H9 (cell line): Measurements from ENCODE around the gene ANKRD34A. TPM values are rescaled to one million over a fixed set of nuclear protein-coding genes. Genes with fewer than 3 reads are reported as not detected.
A peak's percentile ranks its signal among the peaks of the same experiment; 100 is the strongest.

Experiments
- DNase-seq: peaks from one replicate; pipeline ENCODE4 v3.0.0-alpha.2; 2017
- H2AFZ ChIP-seq: one replicate; pipeline ENCODE4 v1.6.1; 2013; ENCODE audit warnings: mild to moderate bottlenecking, low read length, control low read depth, moderate library complexity
- H2AK5ac ChIP-seq: 2 replicates; pipeline ENCODE4 v1.6.1; 2013; ENCODE audit warnings: low read length, control low read depth, mixed read lengths; ENCODE audit not compliant: insufficient read length
- H2BK120ac ChIP-seq: one replicate; pipeline ENCODE4 v1.6.1; 2013; ENCODE audit warnings: low read depth, mild to moderate bottlenecking, low read length, control low read depth, inconsistent platforms; ENCODE audit not compliant: poor library complexity, severe bottlenecking
- H2BK12ac ChIP-seq: 2 replicates; pipeline ENCODE4 v1.6.1; 2013; ENCODE audit warnings: low read length, control low read depth, mixed read lengths, low read depth; ENCODE audit not compliant: insufficient read length
- H2BK15ac ChIP-seq: 2 replicates; pipeline ENCODE4 v1.6.1; 2013; ENCODE audit warnings: low read depth, low read length, control low read depth
- H2BK20ac ChIP-seq: one replicate; pipeline ENCODE4 v1.6.1; 2013; ENCODE audit warnings: low read depth, mild to moderate bottlenecking, low read length, control low read depth, inconsistent platforms; ENCODE audit not compliant: poor library complexity, severe bottlenecking
- H2BK5ac ChIP-seq: 2 replicates; pipeline ENCODE4 v1.6.1; 2013; ENCODE audit warnings: low read length, control low read depth, mixed read lengths; ENCODE audit not compliant: insufficient read length
- H3K14ac ChIP-seq: 2 replicates; pipeline ENCODE4 v1.6.1; 2013; ENCODE audit warnings: low read length, control low read depth; ENCODE audit not compliant: insufficient read depth
- H3K18ac ChIP-seq: 2 replicates; pipeline ENCODE4 v1.6.1; 2013; ENCODE audit warnings: low read depth, mild to moderate bottlenecking, mixed read lengths, low read length, control low read depth; ENCODE audit not compliant: insufficient read length
- H3K23ac ChIP-seq: 2 replicates; pipeline ENCODE4 v1.6.1; 2013; ENCODE audit warnings: low read length, control low read depth, mixed read lengths, low read depth; ENCODE audit not compliant: insufficient read length
- H3K23me2 ChIP-seq: 2 replicates; pipeline ENCODE4 v1.6.1; 2013; ENCODE audit warnings: low read depth, mild to moderate bottlenecking, mixed read lengths, low read length, control low read depth; ENCODE audit not compliant: insufficient read length, poor library complexity, severe bottlenecking
- H3K27ac ChIP-seq: 2 replicates; pipeline ENCODE4 v1.5.1; 2013; ENCODE audit warnings: low read length, control low read depth, mixed read lengths, low read depth; ENCODE audit not compliant: insufficient read length
- H3K27me3 ChIP-seq: 2 replicates; pipeline ENCODE4 v1.6.1; 2013; ENCODE audit warnings: low read length, control low read depth, inconsistent platforms; ENCODE audit not compliant: insufficient read depth
- H3K4ac ChIP-seq: 2 replicates; pipeline ENCODE4 v1.6.1; 2013; ENCODE audit warnings: low read depth, mild to moderate bottlenecking, control low read depth, inconsistent platforms, low read length, moderate library complexity
- H3K4me1 ChIP-seq: 2 replicates; pipeline ENCODE4 v1.6.1; 2013; ENCODE audit warnings: low read length, control low read depth, inconsistent platforms; ENCODE audit not compliant: insufficient read depth
- H3K4me2 ChIP-seq: 2 replicates; pipeline ENCODE4 v1.6.1; 2013; ENCODE audit warnings: low read length, control low read depth, mixed read lengths; ENCODE audit not compliant: insufficient read length, insufficient read depth
- H3K56ac ChIP-seq: 2 replicates; pipeline ENCODE4 v1.6.1; 2013; ENCODE audit warnings: low read depth, mild to moderate bottlenecking, mixed read lengths, low read length, control low read depth; ENCODE audit not compliant: insufficient read length
- H3K79me1 ChIP-seq: 2 replicates; pipeline ENCODE4 v1.6.1; 2013; ENCODE audit warnings: low read depth, mild to moderate bottlenecking, moderate library complexity, low read length, control low read depth, inconsistent platforms; ENCODE audit not compliant: insufficient read depth, poor library complexity, severe bottlenecking
- H3K79me2 ChIP-seq: 2 replicates; pipeline ENCODE4 v1.6.1; 2013; ENCODE audit warnings: low read length, control low read depth, inconsistent platforms; ENCODE audit not compliant: insufficient read depth
- H3K9ac ChIP-seq: 2 replicates; pipeline ENCODE4 v1.6.1; 2013; ENCODE audit warnings: low read length, control low read depth, mixed read lengths; ENCODE audit not compliant: insufficient read length; ENCODE audit errors: extremely low read depth
- H3K9me3 ChIP-seq: one replicate; pipeline ENCODE4 v1.6.1; 2013; ENCODE audit warnings: low read depth, low read length, inconsistent platforms; ENCODE audit not compliant: control insufficient read depth
- H3T11ph ChIP-seq: one replicate; pipeline ENCODE4 v1.6.1; 2013; ENCODE audit warnings: mild to moderate bottlenecking, low read length, control low read depth, inconsistent platforms
- H4K20me1 ChIP-seq: one replicate; pipeline ENCODE4 v1.6.1; 2013; ENCODE audit not compliant: control insufficient read depth, insufficient read length, insufficient read depth
- H4K5ac ChIP-seq: 2 replicates; pipeline ENCODE4 v1.6.1; 2013; ENCODE audit warnings: low read depth, mild to moderate bottlenecking, mixed read lengths, low read length, control low read depth; ENCODE audit not compliant: insufficient read length
- H4K8ac ChIP-seq: replicated peaks from 2 replicates; pipeline ENCODE4 v1.6.1; 2013; ENCODE audit warnings: low read length, control low read depth, mixed read lengths, low read depth; ENCODE audit not compliant: insufficient read length
- H4K91ac ChIP-seq: 2 replicates; pipeline ENCODE4 v1.6.1; 2013; ENCODE audit warnings: low read depth, mild to moderate bottlenecking, moderate library complexity, mixed read lengths, low read length, control low read depth; ENCODE audit not compliant: insufficient read length
- H3K27ac Mint-ChIP-seq, 3 experiments: 2 replicates in 2 of 3; 3 replicates in 1 of 3; pipeline ENCODE4 v1.8.0; 2020 to 2021; ENCODE audit warnings: mixed read lengths in 3 of 3, mild to moderate bottlenecking in 1 of 3, moderate library complexity in 1 of 3
- H3K27me3 Mint-ChIP-seq: 2 replicates; pipeline ENCODE4 v1.8.0; 2021; ENCODE audit warnings: low read depth, mild to moderate bottlenecking, moderate library complexity, mixed read lengths
- H3K36me3 Mint-ChIP-seq, 3 experiments: 2 replicates in 2 of 3; 3 replicates in 1 of 3; pipeline ENCODE4 v1.8.0; 2020 to 2021; ENCODE audit warnings: low read depth in 3 of 3, mixed read lengths in 3 of 3; ENCODE audit not compliant: insufficient read depth in 1 of 3
- H3K4me1 Mint-ChIP-seq, 2 experiments: 2 replicates each; pipeline ENCODE4 v1.8.0; 2020; ENCODE audit warnings: mixed read lengths in 2 of 2
- H3K4me3 Mint-ChIP-seq, 2 experiments: 2 replicates in 1 of 2; 3 replicates in 1 of 2; pipeline ENCODE4 v1.8.0; 2020 to 2021; ENCODE audit warnings: mild to moderate bottlenecking in 2 of 2, mixed read lengths in 2 of 2, moderate library complexity in 1 of 2
- H3K9me3 Mint-ChIP-seq, 2 experiments: 2 replicates in 1 of 2; 3 replicates in 1 of 2; pipeline ENCODE4 v1.8.0; 2020; ENCODE audit warnings: mild to moderate bottlenecking in 2 of 2, mixed read lengths in 2 of 2, moderate library complexity in 1 of 2
- CTCF ChIP-seq: fragments of 200-600 bp; sonication (generic); conservative IDR thresholded peaks from 3 replicates; pipeline ENCODE4 v1.8.0; 2021; ENCODE audit warnings: antibody characterized with exemption, mild to moderate bottlenecking
- WGBS: extraction: QIAGEN DNeasy Blood & Tissue Kit; methylation state at CpG from one replicate; pipeline ENCODE4 v1.1.7; 2013; ENCODE audit warnings: missing lambda C conversion rate, low lambda C conversion rate, mixed read lengths; ENCODE audit not compliant: insufficient read length; ENCODE audit errors: extremely low coverage; 5-methylcytosine and 5-hydroxymethylcytosine counted together
- total RNA-seq: library from RNA; stranded (reverse); gene quantifications from 2 replicates; pipeline ENCODE4 v1.2.1, GENCODE V29; 2021

ANKRD34A gene
- total RNA-seq, 1 experiment from 2014 or later: 0.39 TPM

- H4K20me1 ChIP-seq: no peaks in the 10 kb centered on the region
- H3K79me2 ChIP-seq: no peaks in the 10 kb centered on the region
- peak overlapping the region; percentile 33 for H3K18ac ChIP-seq
- no peak overlapping the region for H3K4me2 ChIP-seq
- no peak for DNase-seq
- no peaks in the 10 kb centered on the region for H3K23me2 ChIP-seq
- H3K79me1 ChIP-seq: no peaks in the 10 kb centered on the region
- H2BK20ac ChIP-seq: no peak overlapping the region
- H3K27ac Mint-ChIP-seq: peak overlapping the region in 2 of 3 experiments; percentile 0 to 78; a peak in 4 of 7 replicates
- no peak overlapping the region for H3K27ac ChIP-seq
- no peaks in the 10 kb centered on the region for H3K27me3 ChIP-seq
- peaks cover 9% of the 10 kb centered on the region; the same call in 1 of the 2 replicates for H3K4me1 ChIP-seq
- no peak overlapping the region for H4K8ac ChIP-seq
- H3K14ac ChIP-seq: peak overlapping the region; percentile 32; the same call in 1 of the 2 replicates
- H4K91ac ChIP-seq: no peak overlapping the region
- H3K56ac ChIP-seq: no peak overlapping the region
- H2AK5ac ChIP-seq: no peak overlapping the region
- H3K4me3 Mint-ChIP-seq: no peak overlapping the region; a peak in 1 of 5 replicates
- no peaks in the 10 kb centered on the region for H3K9me3 ChIP-seq
- no peak overlapping the region for H3K23ac ChIP-seq
- H3K9me3 Mint-ChIP-seq: no peaks in the 10 kb centered on the region
- no peak for TF ChIP-seq CTCF
- H2BK15ac ChIP-seq: no peak overlapping the region
- no peak overlapping the region for H2BK5ac ChIP-seq
- no peak overlapping the region for H4K5ac ChIP-seq
- WGBS: no CpG with 5 or more reads among the region's 15 CpGs
- H2BK120ac ChIP-seq: no peak overlapping the region
- peaks cover 5% of the 10 kb centered on the region for H3K27me3 Mint-ChIP-seq
- no peaks in the 10 kb centered on the region for H3K36me3 Mint-ChIP-seq
- H3K9ac ChIP-seq: no peak overlapping the region
- no peak overlapping the region for H3K4ac ChIP-seq
- H3K4me1 Mint-ChIP-seq: peaks cover 23 to 28% of the 10 kb centered on the region in 2 experiments
- peak overlapping the region; percentile 52 for H2BK12ac ChIP-seq
- no peak overlapping the region for H3T11ph ChIP-seq
- H2AFZ ChIP-seq: no peak overlapping the region
Measured at GRCh38 chr1:145985502-145986439, 21.4 kb upstream of the ANKRD34A start.
